Left colon (tissue), 2 donors: ENCODE measurements around the gene LCN10. TPM values are rescaled to one million over a fixed set of nuclear protein-coding genes. Genes with fewer than 3 reads are reported as not detected.
"Not testable (repeated sequence)": the region's sequence is repeated elsewhere in the genome, so short reads cannot be mapped to it uniquely, and the experiment has no call there.

Source experiments
- ATAC-seq: fragments of 200-7000 bp; cut with Tn5 transposase; one replicate; pipeline ENCODE4 v1.9.1; 2020; ENCODE audit warnings: mild to moderate bottlenecking, moderate library complexity
- DNase-seq, 2 donors: peaks; one replicate each; pipeline ENCODE4 v3.0.0-alpha.2; 2020
- intact Hi-C, 2 donors: fragments of 100-400 bp; cut with DNase I in 1 of 2; cut with micrococcal nuclease in 1 of 2; formaldehyde crosslinking; loops; one replicate each; pipeline versions ENCODE4 v1.11.2 to v1.14.0; 2022; cut with DNase I, micrococcal nuclease
- long read RNA-seq: library from polyadenylated mRNA; unstranded; transcript quantifications from one replicate; pipeline ENCODE4 v2.0.0, GENCODE V29; 2021
- total RNA-seq, 2 donors: library from RNA; stranded (reverse); fragmentation: NEBNext Ultra II Directional; extraction: Animal tissue kit (Norgen Biotek cat#: 25700); gene quantifications; one replicate each; pipeline ENCODE4 v1.2.1, GENCODE V29; 2021
- donor health status: DM: no; HTN: no; CAD: no.
- donor health status: DM: yes; HTN: yes; CAD: no.

Gene LCN10
- total RNA-seq, result 1 to 10 TPM; 1.2 to 2.4 TPM
- long read RNA-seq, result 0 reads

GRCh38 chr9:136742591-136743391, at the start of gene LCN10:
LCN10 (minus strand) TSS chr9:136742940; CDS start chr9:136742903, 37 bp downstream.
- ATAC-seq, result peak; percentile 48
- no peak for DNase-seq
- intact Hi-C loops, result no loop called here

- ATAC-seq, result peak; percentile 48
- intact Hi-C loops, result no loop called here
- DNase-seq, result peak; percentile 85
Measured at GRCh38 chr9:136791516-136792276, 49.0 kb upstream of the LCN10 start.

- peak; percentile 100 for DNase-seq
- intact Hi-C loops, result no loop called here
Measured at GRCh38 chr9:136790640-136791515, 48.1 kb upstream of the LCN10 start, which contains the start of gene TMEM141. TMEM141 (plus strand) TSS chr9:136791344; CDS start chr9:136791371, 27 bp downstream.

GRCh38 chr9:136789523-136789937, 46.8 kb upstream of the LCN10 start:
- ATAC-seq, result no peak
- DNase-seq, result no peak
- intact Hi-C loops, result loop anchor here in 1 of 2 donors (5.0 kb wide), 1 partner anchor 248 kb away; no protein-coding TSS in a partner anchor

More at GRCh38 chr9:136790640-136791515, 48.1 kb upstream of the LCN10 start, which contains the start of gene TMEM141:
- peak; percentile 69 for ATAC-seq

GRCh38 chr9:136788644-136789522, 46.1 kb upstream of the LCN10 start:
- ATAC-seq, result not testable (repeated sequence)
- intact Hi-C loops, result loop anchor here in 1 of 2 donors (5.0 kb wide), 1 partner anchor 248 kb away; no protein-coding TSS in a partner anchor
- peak; percentile 56 to 64 for DNase-seq

- intact Hi-C loops, result loop anchor here in 1 of 2 donors (5.0 kb wide), 1 partner anchor 249 kb away; no protein-coding TSS in a partner anchor
- ATAC-seq (peak; percentile 16), DNase-seq (peak; percentile 75 to 81)
Measured at GRCh38 chr9:136787690-136788400, 45.1 kb upstream of the LCN10 start.

- intact Hi-C loops, result loop anchor here in 1 of 2 donors (5.0 kb wide), 1 partner anchor 250 kb away; no protein-coding TSS in a partner anchor
- DNase-seq, result peak; percentile 51 to 60
- not testable (repeated sequence) for ATAC-seq
Measured at GRCh38 chr9:136786983-136787382, 44.2 kb upstream of the LCN10 start.

GRCh38 chr9:136786451-136786850, 43.7 kb upstream of the LCN10 start:
- DNase-seq, result no peak
- ATAC-seq, result no peak
- intact Hi-C loops, result loop anchor here in 1 of 2 donors (5.0 kb wide), 1 partner anchor 251 kb away; no protein-coding TSS in a partner anchor

- not testable (repeated sequence) for ATAC-seq, DNase-seq
- intact Hi-C loops, result loop anchor here in 1 of 2 donors (5.0 kb wide), 1 partner anchor 252 kb away; no protein-coding TSS in a partner anchor
Measured at GRCh38 chr9:136785565-136786355, 43.0 kb upstream of the LCN10 start.

- no peak for ATAC-seq
- intact Hi-C loops, result loop anchor here in 1 of 2 donors (5.0 kb wide), 1 partner anchor 252 kb away; no protein-coding TSS in a partner anchor
- no peak for DNase-seq
Measured at GRCh38 chr9:136784997-136785361, 42.2 kb upstream of the LCN10 start.

GRCh38 chr9:136784249-136784996, 41.7 kb upstream of the LCN10 start:
- no peak for DNase-seq
- intact Hi-C loops, result no loop called here

GRCh38 chr9:136782452-136782851, 39.7 kb upstream of the LCN10 start:
- no peak for ATAC-seq
- no peak for DNase-seq
- intact Hi-C loops, result no loop called here

More at GRCh38 chr9:136784249-136784996, 41.7 kb upstream of the LCN10 start:
- no peak for ATAC-seq

GRCh38 chr9:136779808-136780207, 37.1 kb upstream of the LCN10 start:
- ATAC-seq (no peak), DNase-seq (no peak)
- intact Hi-C loops, result no loop called here

- intact Hi-C loops, result no loop called here
- DNase-seq, result peak; percentile 57 to 71
- ATAC-seq, result peak; percentile 92
Measured at GRCh38 chr9:136777359-136777758, 34.6 kb upstream of the LCN10 start.

GRCh38 chr9:136776947-136777346, 34.2 kb upstream of the LCN10 start:
- peak; percentile 2 for ATAC-seq
- DNase-seq, result no peak
- intact Hi-C loops, result no loop called here
